Neutrophil (primary cell): ENCODE results near the gene GDPD5.

ENCODE experiments used
- H3K27ac ChIP-seq: fragments of 200-600 bp; sonication (generic); 2 replicates; pipeline ENCODE4 v1.5.1; 2016; ENCODE audit warnings: mild to moderate bottlenecking, moderate library complexity
- H3K27me3 ChIP-seq: fragments of 200-600 bp; sonication (generic); 2 replicates; pipeline ENCODE4 v1.6.0; 2016; ENCODE audit warnings: mild to moderate bottlenecking
- H3K36me3 ChIP-seq: fragments of 200-600 bp; sonication (generic); 2 replicates; pipeline ENCODE4 v1.5.1; 2017
- H3K4me1 ChIP-seq, 2 experiments: fragments of 200-600 bp in 1 of 2; sonication (generic) in 1 of 2; 1 replicate in 1 of 2; 2 replicates in 1 of 2; pipeline versions ENCODE4 v1.5.1 to v1.6.1; 2013 to 2016; ENCODE audit warnings: low read depth in 1 of 2, low read length in 1 of 2, mild to moderate bottlenecking in 1 of 2, moderate library complexity in 1 of 2; ENCODE audit not compliant: control insufficient read depth in 1 of 2, insufficient read depth in 1 of 2
- H3K4me3 ChIP-seq, 2 experiments: fragments of 200-600 bp in 1 of 2; sonication (generic) in 1 of 2; 1 replicate in 1 of 2; 2 replicates in 1 of 2; pipeline ENCODE4 v1.5.1; 2013 to 2016; ENCODE audit warnings: low read depth in 1 of 2, low read length in 1 of 2, mild to moderate bottlenecking in 1 of 2, moderate library complexity in 1 of 2
- H3K9me3 ChIP-seq: fragments of 200-600 bp; sonication (generic); 2 replicates; pipeline ENCODE4 v1.5.1; 2016
- TF ChIP-seq, protein P1 (sequence below): fragments of 200-600 bp; sonication (generic); IDR thresholded peaks from 2 replicates; pipeline ENCODE4 v1.5.1; 2016; ENCODE audit warnings: antibody characterized with exemption

The GDPD5 gene

DNA sequence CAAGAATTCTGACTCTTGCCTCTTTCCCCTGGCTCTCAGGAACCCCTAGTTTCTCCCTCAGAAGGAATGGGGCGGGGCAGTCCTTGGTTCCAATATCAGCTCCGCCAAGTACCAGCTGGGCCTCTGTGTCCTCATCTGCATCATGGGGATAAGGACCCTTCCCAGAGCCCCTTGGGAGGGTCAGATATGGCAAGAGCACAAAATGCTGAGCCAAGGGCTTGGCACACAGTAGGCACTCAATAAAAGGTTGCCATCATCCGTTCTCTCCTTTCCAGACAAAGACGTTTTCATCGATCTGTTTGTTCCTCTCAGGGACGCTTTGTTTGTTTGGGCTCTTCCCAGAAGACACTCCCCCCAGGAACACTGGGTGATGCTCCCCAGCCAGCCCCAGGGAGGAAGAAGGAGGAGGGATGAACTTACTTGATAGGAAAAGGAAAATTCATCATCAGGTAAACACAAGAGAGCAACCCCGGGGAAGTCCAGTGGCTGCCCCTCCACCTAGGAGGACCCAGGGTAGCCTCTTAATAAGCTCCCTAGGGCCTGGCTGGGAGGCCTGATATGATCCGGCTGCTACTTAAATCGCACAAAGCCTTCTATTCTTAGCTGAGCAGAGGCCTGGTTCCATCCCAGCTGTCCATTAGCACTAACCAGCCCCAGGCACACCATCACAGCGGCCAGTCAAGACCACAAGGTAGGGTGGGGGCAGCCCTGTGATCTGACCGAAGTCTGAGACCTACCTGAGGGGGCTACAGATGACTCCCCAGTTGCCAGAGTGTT lies 19.6 kb downstream of the GDPD5 start:
- no peaks in the 10 kb centered on the region for H3K36me3 ChIP-seq
- no peaks in the 10 kb centered on the region for H3K9me3 ChIP-seq
- no peaks in the 10 kb centered on the region for H3K4me1 ChIP-seq
- H3K27me3 ChIP-seq = no peaks in the 10 kb centered on the region
- TF ChIP-seq, protein P1, sequence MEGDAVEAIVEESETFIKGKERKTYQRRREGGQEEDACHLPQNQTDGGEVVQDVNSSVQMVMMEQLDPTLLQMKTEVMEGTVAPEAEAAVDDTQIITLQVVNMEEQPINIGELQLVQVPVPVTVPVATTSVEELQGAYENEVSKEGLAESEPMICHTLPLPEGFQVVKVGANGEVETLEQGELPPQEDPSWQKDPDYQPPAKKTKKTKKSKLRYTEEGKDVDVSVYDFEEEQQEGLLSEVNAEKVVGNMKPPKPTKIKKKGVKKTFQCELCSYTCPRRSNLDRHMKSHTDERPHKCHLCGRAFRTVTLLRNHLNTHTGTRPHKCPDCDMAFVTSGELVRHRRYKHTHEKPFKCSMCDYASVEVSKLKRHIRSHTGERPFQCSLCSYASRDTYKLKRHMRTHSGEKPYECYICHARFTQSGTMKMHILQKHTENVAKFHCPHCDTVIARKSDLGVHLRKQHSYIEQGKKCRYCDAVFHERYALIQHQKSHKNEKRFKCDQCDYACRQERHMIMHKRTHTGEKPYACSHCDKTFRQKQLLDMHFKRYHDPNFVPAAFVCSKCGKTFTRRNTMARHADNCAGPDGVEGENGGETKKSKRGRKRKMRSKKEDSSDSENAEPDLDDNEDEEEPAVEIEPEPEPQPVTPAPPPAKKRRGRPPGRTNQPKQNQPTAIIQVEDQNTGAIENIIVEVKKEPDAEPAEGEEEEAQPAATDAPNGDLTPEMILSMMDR = no peak
- no peak overlapping the region for H3K27ac ChIP-seq
- no peak overlapping the region for H3K4me3 ChIP-seq

GRCh38 chr11:75504501-75504900 lies 21.2 kb downstream of the GDPD5 start:
- TF ChIP-seq, protein P1 = no peak

DNA sequence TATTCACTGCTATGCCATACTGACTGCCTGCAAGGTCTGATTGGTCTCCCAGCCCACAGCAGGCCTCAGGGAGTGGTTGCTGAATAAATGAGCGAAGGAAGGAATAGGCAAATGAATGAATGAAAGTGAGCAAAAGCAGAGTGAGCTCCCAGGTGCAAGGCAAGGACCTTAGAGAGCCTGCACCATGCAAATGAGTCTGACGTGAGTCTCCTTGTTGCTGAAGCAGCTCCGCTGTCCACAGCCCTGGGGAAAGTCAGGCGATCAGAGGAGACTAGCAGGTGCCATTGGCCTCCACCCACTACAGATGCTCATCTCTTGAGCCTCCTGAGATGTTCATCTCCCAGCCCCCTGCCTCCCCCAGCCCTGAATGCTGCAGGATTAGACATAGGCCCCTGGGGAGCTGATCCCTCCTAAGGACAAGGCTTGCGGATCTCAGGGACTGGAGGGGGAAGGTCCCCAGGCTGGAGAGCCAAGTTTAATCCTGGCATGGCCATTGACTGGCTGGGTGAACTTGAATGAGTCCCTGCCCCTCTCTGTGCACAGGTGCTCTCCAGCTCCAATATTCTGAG lies 22.1 kb downstream of the GDPD5 start:
- TF ChIP-seq, protein P1 = no peak

More at GRCh38 chr11:75504501-75504900, 21.2 kb downstream of the GDPD5 start:
- H3K36me3 ChIP-seq = no peaks in the 10 kb centered on the region
- no peaks in the 10 kb centered on the region for H3K27me3 ChIP-seq
- no peaks in the 10 kb centered on the region for H3K9me3 ChIP-seq
- no peak overlapping the region for H3K27ac ChIP-seq
- H3K4me1 ChIP-seq = no peaks in the 10 kb centered on the region
- no peak overlapping the region for H3K4me3 ChIP-seq

DNA sequence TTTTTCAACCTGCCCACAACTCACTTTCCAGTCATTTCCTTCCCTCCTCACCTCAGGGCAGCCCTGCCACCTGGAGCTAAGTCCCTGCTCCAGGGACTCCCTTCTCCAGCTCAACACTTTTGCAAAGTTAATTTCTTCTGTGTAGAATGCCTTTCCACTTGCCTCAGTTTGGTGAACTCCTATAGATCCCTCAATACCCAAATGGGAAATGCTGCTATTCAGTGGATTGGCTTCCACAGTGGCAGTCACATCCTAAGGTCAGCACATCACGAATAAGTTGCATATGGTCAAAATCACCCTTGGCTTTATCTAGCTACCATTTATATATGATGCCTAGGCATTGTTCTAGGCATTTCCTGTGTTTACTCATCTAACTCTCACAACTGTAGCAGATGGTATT lies 23.6 kb downstream of the GDPD5 start:
- H3K4me1 ChIP-seq = no peaks in the 10 kb centered on the region
- H3K36me3 ChIP-seq = no peaks in the 10 kb centered on the region
- TF ChIP-seq, protein P1 = no peak
- no peak overlapping the region for H3K4me3 ChIP-seq
- H3K9me3 ChIP-seq = no peaks in the 10 kb centered on the region
- H3K27ac ChIP-seq = no peak overlapping the region
- H3K27me3 ChIP-seq = no peaks in the 10 kb centered on the region

More for the DNA sequence above, 22.1 kb downstream of the GDPD5 start:
- H3K4me1 ChIP-seq = no peaks in the 10 kb centered on the region
- no peak overlapping the region for H3K4me3 ChIP-seq
- no peak overlapping the region for H3K27ac ChIP-seq
- no peaks in the 10 kb centered on the region for H3K27me3 ChIP-seq
- H3K9me3 ChIP-seq = no peaks in the 10 kb centered on the region
- no peaks in the 10 kb centered on the region for H3K36me3 ChIP-seq

DNA sequence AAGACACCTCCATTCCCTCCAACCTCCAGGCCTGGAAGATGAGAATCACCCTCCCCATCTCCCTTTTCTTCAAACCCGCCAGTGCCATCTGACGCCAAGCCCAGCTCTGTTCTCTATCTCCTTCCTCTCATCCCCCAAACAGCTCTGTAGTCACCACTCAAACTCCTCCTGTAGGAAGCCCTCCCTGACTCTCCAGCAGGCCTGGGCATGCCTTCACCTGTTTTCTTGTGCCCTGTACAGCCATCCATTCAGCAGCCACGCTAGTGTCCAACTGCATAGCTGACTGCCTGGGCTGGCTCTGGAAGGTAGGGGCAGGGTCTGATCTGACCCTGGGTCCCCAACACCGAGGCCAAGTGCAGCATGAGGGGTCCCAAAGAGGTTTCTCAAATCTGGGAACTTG lies 25.0 kb downstream of the GDPD5 start:
- H3K36me3 ChIP-seq = no peaks in the 10 kb centered on the region
- H3K27ac ChIP-seq = no peak overlapping the region
- H3K9me3 ChIP-seq = no peaks in the 10 kb centered on the region
- H3K27me3 ChIP-seq = no peaks in the 10 kb centered on the region
- TF ChIP-seq, protein P1 = no peak
- no peak overlapping the region for H3K4me3 ChIP-seq
- no peaks in the 10 kb centered on the region for H3K4me1 ChIP-seq
